ENCODE data around the gene COX11.

The COX11 gene

DNA sequence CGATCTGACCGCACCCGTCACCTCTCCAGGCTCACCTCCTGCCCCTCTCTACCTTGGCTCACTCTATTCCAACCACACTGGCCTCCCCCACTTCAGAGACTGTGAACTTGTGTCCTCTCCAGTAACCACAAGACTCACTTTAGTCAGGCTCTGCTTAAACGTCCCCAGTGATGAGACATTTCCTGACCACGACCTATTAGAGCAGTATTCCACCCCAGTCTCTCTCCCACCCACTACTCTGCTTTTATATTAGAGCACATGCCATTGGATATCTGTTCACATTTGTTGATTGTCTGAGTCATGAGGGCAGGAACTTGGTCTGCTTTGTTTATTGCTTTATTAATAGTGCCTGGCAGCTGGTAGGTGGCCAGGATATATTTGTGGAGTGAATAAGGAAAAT, 20.1 kb downstream of the COX11 start:
- CTCF ChIA-PET, result no interaction called here
- DNase-seq (ENCODE audit: low spot score), result peak; percentile 62

GRCh38 chr17:54947396-54947795, 21.1 kb downstream of the COX11 start:
- TF ChIP-seq, protein P1, sequence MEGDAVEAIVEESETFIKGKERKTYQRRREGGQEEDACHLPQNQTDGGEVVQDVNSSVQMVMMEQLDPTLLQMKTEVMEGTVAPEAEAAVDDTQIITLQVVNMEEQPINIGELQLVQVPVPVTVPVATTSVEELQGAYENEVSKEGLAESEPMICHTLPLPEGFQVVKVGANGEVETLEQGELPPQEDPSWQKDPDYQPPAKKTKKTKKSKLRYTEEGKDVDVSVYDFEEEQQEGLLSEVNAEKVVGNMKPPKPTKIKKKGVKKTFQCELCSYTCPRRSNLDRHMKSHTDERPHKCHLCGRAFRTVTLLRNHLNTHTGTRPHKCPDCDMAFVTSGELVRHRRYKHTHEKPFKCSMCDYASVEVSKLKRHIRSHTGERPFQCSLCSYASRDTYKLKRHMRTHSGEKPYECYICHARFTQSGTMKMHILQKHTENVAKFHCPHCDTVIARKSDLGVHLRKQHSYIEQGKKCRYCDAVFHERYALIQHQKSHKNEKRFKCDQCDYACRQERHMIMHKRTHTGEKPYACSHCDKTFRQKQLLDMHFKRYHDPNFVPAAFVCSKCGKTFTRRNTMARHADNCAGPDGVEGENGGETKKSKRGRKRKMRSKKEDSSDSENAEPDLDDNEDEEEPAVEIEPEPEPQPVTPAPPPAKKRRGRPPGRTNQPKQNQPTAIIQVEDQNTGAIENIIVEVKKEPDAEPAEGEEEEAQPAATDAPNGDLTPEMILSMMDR (conservative IDR thresholded peaks at IDR 0.05; ENCODE audit: low read depth), result no peak
- no peak for DNase-seq (ENCODE audit: low spot score)
- ChIA-PET CTCF (no interaction called here), POLR2A (ENCODE audit: low non-redundant PET) (no interaction called here)
- H3K27ac ChIP-seq, result no peak overlapping the region

More for the DNA sequence above, 20.1 kb downstream of the COX11 start:
- POLR2A ChIA-PET (ENCODE audit: low non-redundant PET), result no interaction called here
- no peak overlapping the region for H3K27ac ChIP-seq
- TF ChIP-seq, protein P1 (conservative IDR thresholded peaks at IDR 0.05; ENCODE audit: low read depth), result no peak

DNA sequence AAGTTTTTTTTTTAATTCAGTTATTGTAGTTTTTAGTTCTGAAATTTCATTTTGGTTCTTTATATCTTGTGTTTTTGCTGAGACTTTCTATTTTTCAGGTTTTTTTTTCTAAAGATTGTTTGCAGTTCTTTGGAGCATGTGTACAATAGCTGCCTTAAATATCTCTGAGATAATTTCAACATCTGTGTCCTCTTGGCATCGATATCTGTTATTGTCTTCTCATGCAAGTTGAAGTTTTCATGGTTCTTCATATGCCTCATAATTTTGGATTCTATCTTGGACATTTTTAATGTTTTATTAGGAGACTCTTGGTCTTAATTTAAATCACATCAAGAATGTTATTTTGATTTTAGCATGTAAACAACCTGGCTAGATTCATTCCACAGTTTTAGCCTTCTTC, 22.8 kb downstream of the COX11 start:
- DNase-seq (ENCODE audit: low spot score), result no peak
- ChIA-PET CTCF (no interaction called here), POLR2A (ENCODE audit: low non-redundant PET) (no interaction called here)
- no peak overlapping the region for H3K27ac ChIP-seq
- TF ChIP-seq, protein P1 (conservative IDR thresholded peaks at IDR 0.05; ENCODE audit: low read depth), result no peak

DNA sequence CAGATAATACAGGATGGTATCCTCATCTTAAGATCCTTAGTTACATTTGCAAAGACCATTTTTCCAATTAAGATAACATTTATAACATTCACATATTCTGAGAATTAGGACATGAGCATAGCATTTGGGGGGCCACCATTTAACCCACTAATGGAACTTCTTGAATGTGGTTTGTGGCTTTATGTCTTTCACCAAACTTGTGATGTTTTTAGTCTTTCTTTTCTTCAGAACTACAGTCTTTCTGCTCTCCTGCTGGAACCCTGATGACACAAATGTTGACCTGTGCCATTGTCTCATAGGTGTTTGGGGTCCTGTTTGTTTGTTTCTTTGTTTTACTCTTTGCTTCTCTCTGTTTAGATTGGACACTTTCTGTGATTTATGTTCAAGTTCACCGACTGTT, 23.2 kb downstream of the COX11 start:
- CTCF ChIA-PET, result no interaction called here
- POLR2A ChIA-PET (ENCODE audit: low non-redundant PET), result no interaction called here
- TF ChIP-seq, protein P1 (conservative IDR thresholded peaks at IDR 0.05; ENCODE audit: low read depth), result no peak
- H3K27ac ChIP-seq, result no peak overlapping the region
- DNase-seq (ENCODE audit: low spot score), result no peak

DNA sequence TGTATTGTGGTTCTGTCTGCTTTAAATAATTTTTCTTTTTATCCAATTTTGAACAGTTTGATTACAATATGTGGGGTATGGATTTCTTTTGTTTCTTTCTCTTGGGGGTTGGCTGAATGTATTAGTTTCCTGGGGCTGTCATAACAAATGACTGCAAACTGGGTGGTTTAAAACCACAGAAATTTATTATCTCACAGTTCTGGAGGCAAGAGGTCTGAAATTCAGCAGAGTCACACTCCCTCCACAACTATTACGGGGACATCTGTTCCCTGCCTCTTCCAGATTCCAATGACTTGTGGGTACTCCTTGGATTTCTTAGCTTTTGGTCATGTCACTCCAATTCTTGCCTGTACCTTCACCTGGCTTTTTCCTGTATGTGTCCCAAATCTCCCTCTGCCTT, 23.7 kb downstream of the COX11 start:
- CTCF ChIA-PET, result no interaction called here
- no peak overlapping the region for H3K27ac ChIP-seq
- TF ChIP-seq, protein P1 (conservative IDR thresholded peaks at IDR 0.05; ENCODE audit: low read depth), result no peak
- DNase-seq (ENCODE audit: low spot score), result no peak
- POLR2A ChIA-PET (ENCODE audit: low non-redundant PET), result no interaction called here

GRCh38 chr17:54941285-54941684, 27.2 kb downstream of the COX11 start:
- no peak for DNase-seq (ENCODE audit: low spot score)
- no peak overlapping the region for H3K27ac ChIP-seq
- TF ChIP-seq, protein P1 (conservative IDR thresholded peaks at IDR 0.05; ENCODE audit: low read depth), result no peak
- ChIA-PET POLR2A (ENCODE audit: low non-redundant PET) (no interaction called here), CTCF (no interaction called here)

DNA sequence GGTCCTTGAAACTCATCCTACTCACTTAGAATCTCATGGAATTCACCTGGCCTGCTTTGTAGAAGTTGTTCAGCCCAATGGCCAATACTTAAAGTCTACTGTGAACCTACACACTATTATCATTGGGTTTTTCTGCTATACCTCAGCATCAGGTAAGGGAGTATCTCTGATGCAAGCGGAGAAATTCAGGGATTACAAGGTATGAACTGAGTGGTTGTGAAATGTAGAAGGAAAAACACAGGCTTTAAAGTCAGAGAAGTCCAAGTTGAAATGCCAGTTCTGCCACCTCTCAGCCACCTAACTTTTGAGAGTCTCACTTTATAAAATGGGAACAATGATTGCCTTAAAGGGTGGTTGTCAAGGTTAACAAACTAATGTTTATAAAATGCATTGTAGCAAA, 31.0 kb downstream of the COX11 start:
- H3K27ac ChIP-seq, result no peak overlapping the region
- no peak for DNase-seq (ENCODE audit: low spot score)
- CTCF ChIA-PET, result no interaction called here
- POLR2A ChIA-PET (ENCODE audit: low non-redundant PET), result no interaction called here
- TF ChIP-seq, protein P1 (conservative IDR thresholded peaks at IDR 0.05; ENCODE audit: low read depth), result no peak
